Endothelial cell of umbilical vein (primary cell): ENCODE data around the gene RD3L. TPM values are rescaled to one million over a fixed set of nuclear protein-coding genes. Genes with fewer than 3 reads are reported as not detected.

Experiments used
- BruUV-seq: library from RNA; stranded (reverse); fragments of 400-500 nt; replicated peaks from 2 replicates; lab custom pipeline; 2021; lab: Mats Ljungman, UMichigan
- CTCF ChIA-PET: fragments of 300-600, 350-600 bp; sonication (Branson Sonifier 250); formaldehyde crosslinking; loops from one replicate; lab custom pipeline; 2021; ENCODE audit warnings: antibody characterized with exemption, inconsistent platforms; lab: Charles Lee
- POLR2A ChIA-PET: fragments of 300-600, 350-600 bp; sonication (Branson Sonifier 250); formaldehyde crosslinking; loops from one replicate; lab custom pipeline; 2021; ENCODE audit warnings: antibody characterized with exemption, inconsistent platforms; lab: Charles Lee
- DNase-seq: peaks from one replicate; pipeline ENCODE4 v3.0.0-alpha.2; 2011; ENCODE audit warnings: low read depth, low spot score
- FAIRE-seq: peaks from 2 replicates; lab custom pipeline; 2011; peaks lifted over from hg19 to GRCh38; lab: Jason Lieb, UNC
- H2AFZ ChIP-seq: 2 replicates; pipeline ENCODE4 v1.6.0; 2012; ENCODE audit warnings: low read depth, low read length, control low read depth, inconsistent platforms
- H3K27ac ChIP-seq: 2 replicates; pipeline ENCODE4 v1.5.1; 2011; ENCODE audit warnings: low read depth, mild to moderate bottlenecking, control low read depth, low read length, moderate library complexity; ENCODE audit not compliant: insufficient read depth
- H3K27me3 ChIP-seq, 2 experiments: 2 replicates each; pipeline versions ENCODE4 v1.6.0 to v1.6.1; 2011; ENCODE audit warnings: low read length in 2 of 2, mixed read lengths in 1 of 2; ENCODE audit not compliant: control insufficient read depth in 2 of 2, insufficient read depth in 2 of 2
- H3K36me3 ChIP-seq, 2 experiments: 2 replicates in 1 of 2; 3 replicates in 1 of 2; pipeline ENCODE4 v1.5.1; 2011; ENCODE audit warnings: low read length in 2 of 2, mild to moderate bottlenecking in 1 of 2, moderate library complexity in 1 of 2; ENCODE audit not compliant: control insufficient read depth in 2 of 2, insufficient read depth in 2 of 2; ENCODE audit errors: extremely low read depth in 1 of 2
- H3K4me1 ChIP-seq: 3 replicates; pipeline ENCODE4 v1.5.1; 2011; ENCODE audit warnings: mild to moderate bottlenecking, low read length; ENCODE audit not compliant: control insufficient read depth, insufficient read depth; ENCODE audit errors: extremely low read depth
- H3K4me2 ChIP-seq: 2 replicates; pipeline ENCODE4 v1.6.1; 2011; ENCODE audit warnings: low read length, control low read depth, mixed read lengths; ENCODE audit not compliant: insufficient read depth
- H3K4me3 ChIP-seq, 3 experiments: fragments of 200-600 bp in 1 of 3; sonication (generic), shearing (Covaris generic) in 1 of 3; replicated peaks in 1 of 3; 2 replicates each; pipeline ENCODE4 v1.5.1; 2011 to 2016; ENCODE audit warnings: control low read depth in 3 of 3, low read length in 3 of 3, mild to moderate bottlenecking in 2 of 3, inconsistent platforms in 1 of 3, low read depth in 1 of 3, moderate library complexity in 1 of 3; ENCODE audit not compliant: insufficient read depth in 1 of 3
- H3K79me2 ChIP-seq: 2 replicates; pipeline ENCODE4 v1.6.0; 2012; ENCODE audit warnings: low read length, inconsistent platforms; ENCODE audit not compliant: control insufficient read depth, insufficient read depth
- H3K9ac ChIP-seq: replicated peaks from 2 replicates; pipeline ENCODE3; 2011; ENCODE audit warnings: low read length, control low read depth; ENCODE audit not compliant: insufficient read depth; ENCODE audit errors: extremely low read depth
- H3K9me1 ChIP-seq: replicated peaks from 3 replicates; pipeline ENCODE4 v1.6.0; 2011; ENCODE audit warnings: mild to moderate bottlenecking, low read length; ENCODE audit not compliant: control insufficient read depth, insufficient read depth; ENCODE audit errors: extremely low read depth
- H3K9me3 ChIP-seq: replicated peaks from 2 replicates; pipeline ENCODE4 v1.5.1; 2012; ENCODE audit warnings: low read length, inconsistent platforms; ENCODE audit not compliant: control insufficient read depth, insufficient read depth
- H4K20me1 ChIP-seq: replicated peaks from 2 replicates; pipeline ENCODE3; 2011; ENCODE audit warnings: mild to moderate bottlenecking, low read length; ENCODE audit not compliant: control insufficient read depth, insufficient read depth; ENCODE audit errors: extremely low read depth
- FOS ChIP-seq: IDR thresholded peaks from 2 replicates; pipeline ENCODE4 v1.6.1; 2011; ENCODE audit warnings: mild to moderate bottlenecking, low read length, moderate library complexity, borderline replicate concordance; ENCODE audit not compliant: insufficient read depth
- JUN ChIP-seq: IDR thresholded peaks from 2 replicates; pipeline ENCODE4 v1.6.1; 2011; ENCODE audit warnings: borderline replicate concordance, low read depth; ENCODE audit not compliant: insufficient read length, insufficient read depth
- MYC ChIP-seq: IDR thresholded peaks from one replicate; pipeline ENCODE4 v1.6.1; 2011; ENCODE audit warnings: mild to moderate bottlenecking, low read depth, low read length
- POLR2A ChIP-seq: IDR thresholded peaks from 2 replicates; pipeline ENCODE4 v1.6.1; 2012; ENCODE audit warnings: low read depth, mild to moderate bottlenecking, control low read depth, low read length
- POLR2AphosphoS5 ChIP-seq: IDR thresholded peaks from 2 replicates; pipeline ENCODE4 v1.6.1; 2012; ENCODE audit warnings: low read depth, mild to moderate bottlenecking, control low read depth, low read length, moderate library complexity; ENCODE audit not compliant: insufficient read depth
- dilution Hi-C: fragments of 300-500 bp; cut with MboI; formaldehyde crosslinking; loops from one replicate; pipeline ENCODE4 v1.15.0; 2019; ENCODE audit warnings: low sequenced_read_pairs; ENCODE audit not compliant: extremely low pct_ligation_motif_present
- intact Hi-C: fragments of 100-400 bp; cut with micrococcal nuclease; formaldehyde crosslinking; loops from one replicate; pipeline ENCODE4 v1.10.0; 2022
- polyA plus RNA-seq, 4 experiments: library from polyadenylated mRNA; depleted of rRNA in 3 of 4; stranded (reverse) in 3 of 4; unstranded in 1 of 4; fragments of >200 nt; gene quantifications; 2 replicates each; pipeline versions ENCODE4 v1.2.1 to v1.2.3, GENCODE V29; 2011 to 2012; ENCODE audit warnings: missing spikeins in 1 of 4
- total RNA-seq: library from RNA; stranded (reverse); gene quantifications from 2 replicates; pipeline ENCODE4 v1.2.3, GENCODE V29; 2021
- TF ChIP-seq, protein P1 (sequence below), 2 donors: IDR thresholded peaks; 1 replicate in 1 of 2; 2 replicates in 1 of 2; pipeline ENCODE4 v1.5.1; 2011; ENCODE audit warnings: low read length in 2 of 2, mild to moderate bottlenecking in 2 of 2, moderate library complexity in 2 of 2, control low read depth in 1 of 2, inconsistent platforms in 1 of 2, low read depth in 1 of 2; ENCODE audit not compliant: insufficient read depth in 1 of 2; ENCODE audit errors: extremely low read depth in 1 of 2

The RD3L gene
- total and polyA plus RNA-seq, 2 donors (not counting 3 experiments of a cell fraction or from before 2014, with no cell fraction given), result not detected

DNA sequence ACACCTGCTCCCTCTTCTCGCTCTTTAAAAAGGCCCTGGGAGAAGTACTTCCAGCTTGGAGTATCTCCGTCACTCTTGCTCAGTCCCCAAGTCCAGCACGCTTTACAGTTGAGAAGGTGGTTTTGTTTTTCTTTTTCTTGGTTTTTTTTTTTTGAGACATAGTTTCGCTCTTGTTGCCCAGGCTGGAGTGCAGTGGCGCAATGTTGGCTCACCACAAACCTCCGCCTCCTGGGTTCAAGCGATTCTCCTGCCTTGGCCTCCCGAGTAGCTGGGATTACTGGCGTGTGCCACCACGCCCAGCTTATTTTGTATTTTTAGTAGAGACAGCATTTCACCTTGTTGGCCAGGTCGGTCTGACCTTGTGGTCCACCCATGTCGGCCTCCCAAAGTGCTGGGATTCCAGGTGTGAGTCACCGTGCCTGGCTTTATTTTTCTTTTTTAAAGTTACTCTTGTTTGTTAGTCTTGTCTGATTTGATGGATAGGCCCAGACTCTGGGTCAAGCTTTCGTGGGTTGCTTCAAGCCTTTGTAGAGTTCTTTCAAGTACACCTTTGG is 12.2 kb downstream of the RD3L start:
- POLR2A ChIA-PET, result no interaction called here
- H3K9me3 ChIP-seq, result no peaks in the 10 kb centered on the region
- BruUV-seq, result no TSS peak
- FAIRE-seq (no peak), DNase-seq (no peak)
- no peaks in the 10 kb centered on the region for H3K9me1 ChIP-seq
- dilution Hi-C loops (no loop called here), intact Hi-C loops (no loop called here)
- H3K4me1 ChIP-seq, result no peaks in the 10 kb centered on the region
- TF ChIP-seq POLR2A, result no peak
- TF ChIP-seq MYC, result no peak
- TF ChIP-seq, protein P1, sequence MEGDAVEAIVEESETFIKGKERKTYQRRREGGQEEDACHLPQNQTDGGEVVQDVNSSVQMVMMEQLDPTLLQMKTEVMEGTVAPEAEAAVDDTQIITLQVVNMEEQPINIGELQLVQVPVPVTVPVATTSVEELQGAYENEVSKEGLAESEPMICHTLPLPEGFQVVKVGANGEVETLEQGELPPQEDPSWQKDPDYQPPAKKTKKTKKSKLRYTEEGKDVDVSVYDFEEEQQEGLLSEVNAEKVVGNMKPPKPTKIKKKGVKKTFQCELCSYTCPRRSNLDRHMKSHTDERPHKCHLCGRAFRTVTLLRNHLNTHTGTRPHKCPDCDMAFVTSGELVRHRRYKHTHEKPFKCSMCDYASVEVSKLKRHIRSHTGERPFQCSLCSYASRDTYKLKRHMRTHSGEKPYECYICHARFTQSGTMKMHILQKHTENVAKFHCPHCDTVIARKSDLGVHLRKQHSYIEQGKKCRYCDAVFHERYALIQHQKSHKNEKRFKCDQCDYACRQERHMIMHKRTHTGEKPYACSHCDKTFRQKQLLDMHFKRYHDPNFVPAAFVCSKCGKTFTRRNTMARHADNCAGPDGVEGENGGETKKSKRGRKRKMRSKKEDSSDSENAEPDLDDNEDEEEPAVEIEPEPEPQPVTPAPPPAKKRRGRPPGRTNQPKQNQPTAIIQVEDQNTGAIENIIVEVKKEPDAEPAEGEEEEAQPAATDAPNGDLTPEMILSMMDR (IDR thresholded peaks at IDR 0.05; ENCODE audit: extremely low read depth in 1 of 2, insufficient read depth in 1 of 2, low read depth in 1 of 2, low read length in 2 of 2), result no peak
- TF ChIP-seq FOS, result no peak
- no peak for TF ChIP-seq POLR2AphosphoS5
- no peak for TF ChIP-seq JUN
- H2AFZ ChIP-seq, result no peak overlapping the region
- H3K36me3 ChIP-seq, result no peaks in the 10 kb centered on the region
- H3K79me2 ChIP-seq, result no peaks in the 10 kb centered on the region
- CTCF ChIA-PET, result interaction anchor here (1.1 to 2.4 kb wide), 4 partner anchors 12 to 51 kb away, joined by 3 to 8 read pairs (median 5); partner anchors contain the start of gene RD3L
- no peak overlapping the region for H3K4me3 ChIP-seq
- H3K27me3 ChIP-seq, result peaks cover 0 to 1% of the 10 kb centered on the region in 2 experiments
- H3K4me2 ChIP-seq, result no peak overlapping the region
- no peaks in the 10 kb centered on the region for H4K20me1 ChIP-seq
- no peak overlapping the region for H3K9ac ChIP-seq
- no peak overlapping the region for H3K27ac ChIP-seq
